Gastroesophageal sphincter (tissue), 4 donors: Measurements from ENCODE around the gene CAPN5. TPM values are rescaled to one million over a fixed set of nuclear protein-coding genes. Genes with fewer than 3 reads are reported as not detected.

Source experiments
- ATAC-seq: fragments of 150-250 bp; one replicate; pipeline ENCODE4 v1.9.1; 2016; ENCODE audit warnings: mild to moderate bottlenecking, moderate library complexity
- H3K27ac ChIP-seq, 4 donors: fragments of 200-600 bp; sonication (generic) in 3 of 4; 1 replicate in 3 of 4; 2 replicates in 1 of 4; pipeline ENCODE4 v1.5.1; 2016 to 2019
- H3K27me3 ChIP-seq: fragments of 200-600 bp; sonication (generic); one replicate; pipeline ENCODE4 v1.5.1; 2019
- H3K36me3 ChIP-seq, 2 donors: fragments of 200-600 bp; sonication (generic); one replicate each; pipeline ENCODE4 v1.5.1; 2019; ENCODE audit warnings: control low read depth in 1 of 2
- H3K4me1 ChIP-seq, 3 donors: fragments of 200-600 bp; sonication (generic); 1 replicate in 2 of 3; 2 replicates in 1 of 3; pipeline ENCODE4 v1.5.1; 2016 to 2019; ENCODE audit warnings: control low read depth in 2 of 3
- H3K4me3 ChIP-seq, 2 donors: fragments of 200-600 bp; sonication (generic); one replicate each; pipeline ENCODE4 v1.5.1; 2019; ENCODE audit warnings: mild to moderate bottlenecking in 1 of 2, moderate library complexity in 1 of 2
- H3K9me3 ChIP-seq, 3 donors: fragments of 200-600 bp; sonication (generic); one replicate each; pipeline ENCODE4 v1.5.1; 2017 to 2019; ENCODE audit warnings: control low read depth in 2 of 3
- EP300 ChIP-seq: sonication (generic); formaldehyde crosslinking; IDR thresholded peaks from one replicate; pipeline ENCODE4 v1.6.1; 2017; ENCODE audit warnings: antibody characterized with exemption, mild to moderate bottlenecking
- POLR2A ChIP-seq, 2 donors: fragments of 450-650 bp; IDR thresholded peaks; one replicate each; pipeline ENCODE4 v1.6.1; 2017; ENCODE audit warnings: antibody characterized with exemption in 2 of 2, mild to moderate bottlenecking in 2 of 2, moderate library complexity in 1 of 2
- POLR2AphosphoS5 ChIP-seq: sonication (generic); formaldehyde crosslinking; IDR thresholded peaks from one replicate; pipeline ENCODE4 v1.6.1; 2017; ENCODE audit warnings: antibody characterized with exemption
- WGBS, 2 donors: methylation state at CpG; one replicate each; pipeline ENCODE4 v1.1.5; 2018; ENCODE audit warnings: low coverage in 1 of 2; 5-methylcytosine and 5-hydroxymethylcytosine counted together
- total RNA-seq, 4 donors: library from RNA; depleted of rRNA; stranded (reverse); fragments of >200 nt; gene quantifications; one replicate each; pipeline ENCODE4 v1.1.0, GENCODE V29; 2016
- TF ChIP-seq, protein P1 (sequence below), 4 experiments: fragments of 200-600 bp in 2 of 4; fragments of 450-650 bp in 2 of 4; sonication (generic) in 1 of 4; IDR thresholded peaks; one replicate each; pipeline ENCODE4 v1.5.1; 2017 to 2019; ENCODE audit warnings: antibody characterized with exemption in 4 of 4, mild to moderate bottlenecking in 2 of 4, moderate library complexity in 2 of 4

CAPN5 gene
- total RNA-seq, 4 donors from 2014 or later, result 4.1 to 9.4 (median 7.7) TPM

DNA sequence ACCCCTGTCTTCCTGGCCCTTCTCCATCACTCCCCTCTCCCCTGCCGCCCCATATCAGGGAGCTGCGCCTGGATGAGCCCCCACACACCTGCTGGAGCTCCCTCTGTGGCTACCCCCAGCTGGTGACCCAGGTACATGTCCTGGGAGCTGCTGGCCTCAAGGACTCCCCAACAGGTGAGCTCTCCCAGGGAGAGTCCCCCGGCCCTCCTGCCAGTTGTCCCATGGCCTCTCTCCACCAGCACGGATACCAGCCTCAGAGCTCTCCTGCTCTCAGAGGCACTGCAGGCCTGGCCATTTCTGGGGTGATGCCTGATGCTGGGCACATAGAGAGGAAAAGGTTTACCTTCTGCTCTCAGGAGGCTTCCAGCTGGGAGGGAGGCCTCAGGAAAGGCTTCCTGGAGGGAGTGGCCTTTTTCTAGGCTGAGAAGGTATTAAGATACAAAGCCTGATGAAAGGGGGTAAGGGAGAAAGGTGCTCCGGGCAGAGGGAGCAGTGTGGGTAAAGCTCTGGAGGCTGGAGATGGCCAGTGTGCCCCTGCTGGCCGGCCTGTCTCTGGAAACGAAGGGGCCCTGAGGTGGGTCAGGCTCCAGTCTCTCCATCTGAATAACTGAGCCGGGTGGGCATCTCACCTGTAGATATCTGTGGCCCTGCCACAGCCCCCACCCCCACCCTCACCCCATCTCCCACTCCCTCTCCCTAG, 55.3 kb downstream of the CAPN5 start:
- ATAC-seq, result no peak
- no peaks in the 10 kb centered on the region for H3K9me3 ChIP-seq
- H3K27me3 ChIP-seq, result peaks cover 5% of the 10 kb centered on the region
- peaks cover 0 to 67% of the 10 kb centered on the region in 2 donors for H3K36me3 ChIP-seq
- TF ChIP-seq POLR2A (IDR thresholded peaks at IDR 0.05), result no peak
- TF ChIP-seq POLR2AphosphoS5, result no peak
- no peak for TF ChIP-seq EP300
- 85 to 94% methylated on average over 2 to 4 of the region's 8 CpGs for WGBS, 2 donors
- H3K4me3 ChIP-seq, result no peak overlapping the region
- H3K4me1 ChIP-seq, result peaks cover 0 to 6% (median 4%) of the 10 kb centered on the region in 3 donors
- H3K27ac ChIP-seq, result no peak overlapping the region

DNA sequence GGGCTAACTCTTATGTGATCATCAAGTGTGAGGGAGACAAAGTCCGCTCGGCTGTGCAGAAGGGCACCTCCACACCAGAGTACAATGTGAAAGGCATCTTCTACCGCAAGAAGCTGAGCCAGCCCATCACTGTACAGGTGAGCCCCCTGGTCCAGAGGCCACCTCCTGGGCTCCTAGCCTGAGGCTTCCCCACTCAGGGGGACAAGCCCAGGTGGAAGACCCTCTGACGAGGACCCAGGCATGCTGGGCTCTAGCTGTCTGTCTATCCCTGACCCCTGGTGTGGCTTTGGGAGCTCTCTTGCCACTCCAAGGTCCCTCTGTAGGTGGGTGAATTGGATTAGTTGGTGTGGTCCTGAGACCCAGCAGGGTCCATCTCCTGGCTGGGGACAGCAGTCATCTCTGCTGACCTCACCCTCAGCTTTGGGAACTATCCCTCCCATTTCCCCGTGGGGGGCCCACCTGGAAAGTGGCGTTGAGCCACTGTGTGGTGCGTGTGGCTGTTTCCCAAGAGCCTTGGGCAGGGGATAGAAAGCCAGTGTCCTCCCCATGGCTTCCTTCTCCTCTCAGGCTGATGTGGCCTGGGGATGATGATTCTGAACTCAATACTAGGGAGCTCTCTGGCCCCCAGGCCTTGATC, 55.9 kb downstream of the CAPN5 start:
- WGBS, 2 donors, result no CpG with 5 or more reads among the region's 7 CpGs
- Histone ChIP-seq H3K4me1 (peaks cover 0 to 13% (median 4%) of the 10 kb centered on the region in 3 donors), H3K4me3 (no peak overlapping the region), H3K36me3 (peaks cover 0 to 63% of the 10 kb centered on the region in 2 donors), H3K27ac (no peak overlapping the region), H3K27me3 (peaks cover 9% of the 10 kb centered on the region), H3K9me3 (no peaks in the 10 kb centered on the region)
- TF ChIP-seq POLR2A (IDR thresholded peaks at IDR 0.05), result no peak
- TF ChIP-seq, protein P1, sequence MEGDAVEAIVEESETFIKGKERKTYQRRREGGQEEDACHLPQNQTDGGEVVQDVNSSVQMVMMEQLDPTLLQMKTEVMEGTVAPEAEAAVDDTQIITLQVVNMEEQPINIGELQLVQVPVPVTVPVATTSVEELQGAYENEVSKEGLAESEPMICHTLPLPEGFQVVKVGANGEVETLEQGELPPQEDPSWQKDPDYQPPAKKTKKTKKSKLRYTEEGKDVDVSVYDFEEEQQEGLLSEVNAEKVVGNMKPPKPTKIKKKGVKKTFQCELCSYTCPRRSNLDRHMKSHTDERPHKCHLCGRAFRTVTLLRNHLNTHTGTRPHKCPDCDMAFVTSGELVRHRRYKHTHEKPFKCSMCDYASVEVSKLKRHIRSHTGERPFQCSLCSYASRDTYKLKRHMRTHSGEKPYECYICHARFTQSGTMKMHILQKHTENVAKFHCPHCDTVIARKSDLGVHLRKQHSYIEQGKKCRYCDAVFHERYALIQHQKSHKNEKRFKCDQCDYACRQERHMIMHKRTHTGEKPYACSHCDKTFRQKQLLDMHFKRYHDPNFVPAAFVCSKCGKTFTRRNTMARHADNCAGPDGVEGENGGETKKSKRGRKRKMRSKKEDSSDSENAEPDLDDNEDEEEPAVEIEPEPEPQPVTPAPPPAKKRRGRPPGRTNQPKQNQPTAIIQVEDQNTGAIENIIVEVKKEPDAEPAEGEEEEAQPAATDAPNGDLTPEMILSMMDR (IDR thresholded peaks at IDR 0.05), result no peak
- no peak for TF ChIP-seq EP300
- TF ChIP-seq POLR2AphosphoS5, result no peak
- ATAC-seq, result no peak

DNA sequence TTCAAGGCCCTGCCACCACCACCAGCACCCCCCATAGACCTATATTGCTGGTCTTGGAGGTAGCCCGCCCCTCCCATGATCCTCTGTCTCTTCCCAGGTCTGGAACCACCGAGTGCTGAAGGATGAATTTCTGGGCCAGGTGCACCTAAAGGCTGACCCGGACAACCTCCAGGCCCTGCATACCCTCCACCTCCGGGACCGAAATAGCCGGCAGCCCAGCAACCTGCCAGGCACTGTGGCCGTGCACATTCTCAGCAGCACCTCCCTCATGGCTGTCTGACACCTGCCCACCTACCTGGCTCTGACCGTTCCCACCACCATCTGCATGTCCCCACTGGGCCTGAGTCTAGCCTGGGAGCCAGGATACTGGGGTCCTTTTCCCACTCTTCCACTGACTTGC, 56.8 kb downstream of the CAPN5 start:
- H3K27ac ChIP-seq, result no peak overlapping the region
- no peaks in the 10 kb centered on the region for H3K9me3 ChIP-seq
- no peak for ATAC-seq
- peaks cover 14% of the 10 kb centered on the region for H3K27me3 ChIP-seq
- no peak for TF ChIP-seq POLR2AphosphoS5
- H3K4me3 ChIP-seq, result no peak overlapping the region
- 70 to 90% methylated on average over 2 to 7 of the region's 8 CpGs for WGBS, 2 donors
- H3K4me1 ChIP-seq, result peaks cover 0 to 22% (median 4%) of the 10 kb centered on the region in 3 donors
- peaks cover 0 to 54% of the 10 kb centered on the region in 2 donors for H3K36me3 ChIP-seq

DNA sequence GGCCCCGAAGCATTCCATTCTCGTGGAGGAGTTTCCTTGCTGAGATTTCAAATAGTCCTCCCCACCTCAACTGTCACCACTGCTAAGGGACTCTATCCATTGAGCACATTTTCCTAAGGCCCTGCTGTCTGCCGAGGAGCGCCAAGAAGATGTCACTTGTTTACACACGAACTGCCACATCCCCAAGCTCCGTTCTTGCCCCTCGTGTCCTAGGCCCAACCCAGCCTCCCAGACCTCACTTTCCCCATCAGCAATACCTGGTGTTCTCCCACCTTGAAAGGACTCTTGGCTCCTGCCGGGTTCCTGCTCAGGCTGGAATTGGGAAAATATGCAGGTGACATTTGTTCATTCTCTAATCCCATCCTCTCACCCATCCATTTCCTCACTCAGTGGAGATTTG, 57.3 kb downstream of the CAPN5 start:
- Histone ChIP-seq H3K9me3 (no peaks in the 10 kb centered on the region), H3K4me1 (peaks cover 0 to 22% (median 4%) of the 10 kb centered on the region in 3 donors), H3K4me3 (no peak overlapping the region), H3K27me3 (peaks cover 14% of the 10 kb centered on the region), H3K36me3 (peaks cover 0 to 50% of the 10 kb centered on the region in 2 donors), H3K27ac (no peak overlapping the region)
- no peak for ATAC-seq
- TF ChIP-seq, protein P1 (IDR thresholded peaks at IDR 0.05), result no peak
- TF ChIP-seq EP300 (no peak), POLR2AphosphoS5 (no peak), POLR2A (IDR thresholded peaks at IDR 0.05) (no peak)
- WGBS, 2 donors, result 86 to 87% methylated on average over 5 to 8 of the region's 8 CpGs

DNA sequence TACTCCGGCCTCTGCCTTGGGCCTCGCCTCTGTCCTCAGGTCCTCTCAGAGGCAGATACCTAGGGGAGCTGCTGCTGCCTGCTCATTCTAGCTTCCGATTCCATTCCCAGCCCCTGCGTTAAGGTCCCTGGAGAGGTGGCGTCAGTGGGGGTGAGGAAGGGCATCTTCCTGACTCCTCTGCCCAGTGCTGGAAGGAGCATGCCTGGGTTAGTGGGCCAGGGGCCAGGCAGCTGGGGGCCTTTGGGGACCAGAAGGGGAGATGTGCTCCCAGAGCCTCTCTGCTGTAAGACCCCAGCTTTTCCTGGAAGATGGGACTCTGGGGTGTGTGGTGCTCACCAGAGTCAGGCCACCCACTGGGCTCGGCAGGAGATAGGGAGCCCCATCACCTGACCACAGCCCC, 57.7 kb downstream of the CAPN5 start:
- TF ChIP-seq, protein P1 (IDR thresholded peaks at IDR 0.05), result no peak
- TF ChIP-seq POLR2A (IDR thresholded peaks at IDR 0.05) (no peak), EP300 (no peak), POLR2AphosphoS5 (no peak)
- WGBS, 2 donors, result 100% methylated on average over 1 of the region's 6 CpGs; no CpG with 5 or more reads in 1 of the 2 donors
- no peak overlapping the region for H3K4me3 ChIP-seq
- peaks cover 0 to 46% of the 10 kb centered on the region in 2 donors for H3K36me3 ChIP-seq
- peaks cover 14% of the 10 kb centered on the region for H3K27me3 ChIP-seq
- no peak overlapping the region for H3K27ac ChIP-seq
- ATAC-seq, result no peak
- peaks cover 0 to 22% (median 4%) of the 10 kb centered on the region in 3 donors for H3K4me1 ChIP-seq
- H3K9me3 ChIP-seq, result no peaks in the 10 kb centered on the region

DNA sequence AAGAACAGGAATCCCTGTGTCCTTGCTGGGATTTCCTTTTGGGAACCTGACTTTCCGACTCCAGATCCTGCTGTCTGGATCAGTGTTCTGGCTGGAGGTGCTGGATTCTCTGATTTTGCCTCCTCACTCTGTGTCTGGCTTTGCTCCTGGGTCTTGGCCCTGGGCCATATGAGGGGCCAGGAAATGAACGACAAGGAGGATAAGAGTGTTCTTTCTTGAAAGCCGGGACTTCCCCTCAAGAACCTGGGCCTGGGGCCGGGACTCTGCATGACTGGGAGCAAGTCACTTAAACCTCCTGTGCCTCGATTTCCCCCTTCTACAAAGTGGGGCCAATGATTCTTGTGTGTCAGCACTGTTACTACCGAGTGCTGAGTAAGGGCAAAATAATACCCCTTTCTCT, 58.4 kb downstream of the CAPN5 start:
- no peak for ATAC-seq
- Histone ChIP-seq H3K4me3 (no peak overlapping the region), H3K36me3 (peaks cover 0 to 38% of the 10 kb centered on the region in 2 donors), H3K27me3 (peaks cover 14% of the 10 kb centered on the region), H3K9me3 (no peaks in the 10 kb centered on the region), H3K4me1 (peaks cover 0 to 26% (median 4%) of the 10 kb centered on the region in 3 donors), H3K27ac (no peak overlapping the region)
- 41 to 67% methylated on average over 1 to 5 of the region's 6 CpGs for WGBS, 2 donors
- TF ChIP-seq, protein P1 (IDR thresholded peaks at IDR 0.05), result no peak
- TF ChIP-seq POLR2AphosphoS5 (no peak), POLR2A (IDR thresholded peaks at IDR 0.05) (no peak), EP300 (no peak)
